T-helper 1 cell treated with Interleukin-12 subunit alpha and Interleukin-12 subunit beta and Interleukin-4 antibody, amounts not matched to agents 30 μg/mL and 1 μg/mL, for 36 hours (primary cell): ENCODE measurements around the gene DYSF.

Experiments
- H3K27ac Mint-ChIP-seq: one replicate; pipeline ENCODE4 v1.8.0; 2021; ENCODE audit warnings: mild to moderate bottlenecking, mixed read lengths
- H3K27me3 Mint-ChIP-seq: one replicate; pipeline ENCODE4 v1.8.0; 2021; ENCODE audit warnings: low read depth, mixed read lengths
- H3K36me3 Mint-ChIP-seq: one replicate; pipeline ENCODE4 v1.8.0; 2021; ENCODE audit warnings: low read depth, mixed read lengths
- H3K4me1 Mint-ChIP-seq: one replicate; pipeline ENCODE4 v1.8.0; 2021; ENCODE audit warnings: low read depth, mixed read lengths
- H3K4me3 Mint-ChIP-seq: one replicate; pipeline ENCODE4 v1.8.0; 2021; ENCODE audit warnings: mild to moderate bottlenecking, moderate library complexity, mixed read lengths
- H3K9me3 Mint-ChIP-seq: one replicate; pipeline ENCODE4 v1.8.0; 2021; ENCODE audit warnings: mixed read lengths

The DYSF gene

DNA sequence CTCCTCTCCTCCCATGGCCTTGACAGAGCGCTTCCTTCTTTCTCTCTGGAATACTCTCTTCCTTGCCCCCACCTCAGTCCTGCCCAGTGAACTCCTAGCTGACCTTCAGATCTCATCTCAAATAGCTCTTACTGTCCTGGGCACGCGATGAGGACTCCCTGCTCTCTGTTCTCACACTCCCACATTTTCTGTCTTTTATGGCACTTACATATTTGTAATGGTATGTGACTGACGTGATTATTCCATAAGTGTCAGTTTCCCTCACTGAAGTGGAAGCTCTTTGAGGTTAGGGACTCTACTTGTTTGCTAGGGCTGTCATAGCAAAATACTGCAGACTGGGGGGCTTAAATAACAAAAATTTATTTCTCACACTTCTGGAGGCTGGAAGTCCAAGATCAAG, 1.7 kb upstream of the DYSF start:
- H3K27me3 Mint-ChIP-seq: peaks cover 54% of the 10 kb centered on the region
- no peaks in the 10 kb centered on the region for H3K36me3 Mint-ChIP-seq
- peaks cover 11% of the 10 kb centered on the region for H3K4me1 Mint-ChIP-seq
- H3K9me3 Mint-ChIP-seq: no peaks in the 10 kb centered on the region
- H3K27ac Mint-ChIP-seq: no peak overlapping the region
- no peak overlapping the region for H3K4me3 Mint-ChIP-seq

DNA sequence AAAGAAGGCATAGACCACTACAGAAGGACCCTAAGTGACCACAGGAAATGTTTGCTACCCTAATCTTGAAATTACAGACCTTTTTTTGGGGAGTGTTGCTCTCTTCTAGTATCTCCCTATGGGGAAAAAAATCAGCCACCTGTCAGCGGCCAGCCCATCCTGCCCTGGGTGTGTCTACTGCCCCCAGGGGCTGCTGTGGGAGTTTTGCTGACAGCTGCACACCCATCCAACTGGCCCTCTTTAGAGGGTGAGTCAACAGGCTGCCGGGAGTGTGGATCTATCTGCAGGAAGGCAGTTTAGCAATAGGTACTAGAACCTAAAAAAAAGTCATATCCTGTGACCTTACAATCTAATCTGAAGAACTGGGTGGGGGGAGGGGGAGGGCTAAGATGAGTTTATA, 796 bp upstream of the DYSF start:
- H3K27me3 Mint-ChIP-seq: peaks cover 54% of the 10 kb centered on the region
- no peak overlapping the region for H3K27ac Mint-ChIP-seq
- H3K4me3 Mint-ChIP-seq: no peak overlapping the region
- H3K4me1 Mint-ChIP-seq: peaks cover 11% of the 10 kb centered on the region
- H3K36me3 Mint-ChIP-seq: no peaks in the 10 kb centered on the region
- no peaks in the 10 kb centered on the region for H3K9me3 Mint-ChIP-seq

DNA sequence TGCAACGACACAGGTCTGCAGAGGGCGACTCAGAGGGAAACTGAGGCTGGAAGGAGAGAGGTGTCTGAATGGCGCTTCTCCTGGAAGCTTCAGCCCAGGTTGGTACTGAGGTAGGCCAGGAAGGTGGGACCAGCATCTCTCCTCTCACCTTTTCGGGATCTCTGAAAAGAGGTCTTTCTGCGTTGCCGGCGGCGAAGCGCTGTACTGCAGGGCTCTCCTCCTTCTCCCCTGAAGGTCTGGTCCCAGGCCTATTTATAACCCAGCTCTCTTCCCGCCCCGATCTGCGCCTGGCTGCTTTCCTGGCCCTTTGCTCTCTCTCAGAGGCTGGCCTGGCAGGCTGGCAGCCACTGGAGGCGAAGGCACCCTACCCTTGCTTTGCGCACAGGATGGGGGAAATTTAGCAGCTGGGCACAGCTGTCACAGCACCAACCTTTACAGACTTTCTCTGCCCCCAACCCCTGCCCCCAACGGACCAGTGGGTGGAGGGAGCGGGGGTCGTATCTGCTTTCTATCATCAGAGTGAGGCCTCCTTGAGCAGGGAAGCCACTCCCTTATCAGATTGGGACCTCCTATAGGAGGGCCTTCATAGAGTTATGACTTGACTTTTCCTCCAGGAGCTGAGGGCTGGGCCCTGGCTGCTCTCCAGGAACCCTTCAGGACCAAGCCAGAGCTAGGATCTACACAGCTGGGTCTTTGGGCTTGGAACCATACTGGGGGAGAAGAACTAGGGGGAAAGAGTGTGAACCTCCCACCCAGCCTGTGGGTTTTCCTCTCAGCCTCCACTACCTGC, 1.1 kb downstream of the DYSF start:
- Mint-ChIP-seq H3K36me3 (no peaks in the 10 kb centered on the region), H3K4me1 (peaks cover 7% of the 10 kb centered on the region), H3K4me3 (no peak overlapping the region)

DNA sequence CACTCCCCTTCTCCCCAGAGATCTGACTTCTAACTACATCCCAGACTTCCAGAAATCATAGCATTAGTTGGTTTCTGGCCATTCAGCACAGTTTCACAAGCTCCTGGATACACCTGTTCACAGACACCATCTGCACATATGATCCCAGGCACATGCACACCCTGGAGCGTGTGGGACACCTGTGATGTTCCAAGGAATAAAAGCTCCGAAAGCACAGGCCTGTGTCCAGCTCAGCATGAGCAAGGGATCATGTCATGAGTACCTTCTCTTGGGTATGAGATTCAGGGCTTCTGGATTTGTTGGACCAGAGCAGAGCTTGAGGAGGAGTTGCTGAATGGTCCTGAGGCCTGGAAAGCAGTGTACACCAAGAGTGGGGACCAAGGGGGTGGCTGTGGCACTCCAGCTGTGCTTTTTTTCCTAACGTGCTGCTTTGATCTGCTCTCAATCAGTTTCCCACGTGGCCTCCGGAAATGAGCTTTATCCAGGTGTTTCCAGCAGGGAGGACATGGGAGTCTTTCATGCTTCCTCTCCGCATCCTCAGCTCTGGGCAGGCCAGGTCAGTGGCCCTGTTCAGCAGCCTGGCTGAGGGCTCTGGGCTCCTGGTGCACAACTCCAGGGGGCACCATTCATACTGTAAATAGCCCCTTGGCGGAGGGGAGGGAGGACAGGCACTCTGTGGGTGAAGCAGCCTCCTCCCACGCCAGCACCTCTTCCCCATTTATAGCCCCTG, 1.8 kb downstream of the DYSF start:
- Mint-ChIP-seq H3K4me3 (no peak overlapping the region), H3K4me1 (peaks cover 7% of the 10 kb centered on the region), H3K36me3 (no peaks in the 10 kb centered on the region), H3K27me3 (peaks cover 59% of the 10 kb centered on the region), H3K9me3 (no peaks in the 10 kb centered on the region), H3K27ac (no peak overlapping the region)

More for the DNA sequence above, 1.1 kb downstream of the DYSF start:
- Mint-ChIP-seq H3K27ac (no peak overlapping the region), H3K27me3 (peaks cover 59% of the 10 kb centered on the region), H3K9me3 (no peaks in the 10 kb centered on the region)

- no peaks in the 10 kb centered on the region for H3K36me3 Mint-ChIP-seq
- peaks cover 59% of the 10 kb centered on the region for H3K27me3 Mint-ChIP-seq
- H3K27ac Mint-ChIP-seq: no peak overlapping the region
- peak overlapping the region; percentile 35 for H3K4me3 Mint-ChIP-seq
- no peaks in the 10 kb centered on the region for H3K9me3 Mint-ChIP-seq
- peaks cover 7% of the 10 kb centered on the region for H3K4me1 Mint-ChIP-seq
These were observed 2.6 kb downstream of the DYSF start for GRCh38 chr2:71455741-71456569.

DNA sequence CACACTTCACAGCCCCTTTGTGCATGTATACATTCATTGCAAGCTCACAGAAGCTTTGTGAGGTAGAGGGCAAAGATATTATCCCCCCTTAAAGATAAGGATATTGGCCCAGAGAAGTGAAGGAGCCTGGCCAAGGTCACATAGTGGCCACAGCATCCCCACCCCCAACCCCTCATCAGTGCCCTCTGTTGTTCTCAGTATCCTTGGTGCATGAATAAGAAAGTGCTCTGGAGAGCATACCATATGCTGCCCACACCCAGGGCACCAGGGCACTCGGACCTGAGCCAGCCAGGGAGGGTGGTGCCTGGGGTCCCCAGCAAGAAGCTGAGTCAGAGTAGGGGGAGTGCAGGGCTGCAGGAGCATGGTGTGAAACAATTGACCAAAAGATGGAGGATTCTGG, 3.3 kb downstream of the DYSF start:
- Mint-ChIP-seq H3K9me3 (no peaks in the 10 kb centered on the region), H3K4me1 (peaks cover 7% of the 10 kb centered on the region), H3K27ac (no peak overlapping the region), H3K27me3 (peaks cover 52% of the 10 kb centered on the region), H3K4me3 (no peak overlapping the region), H3K36me3 (no peaks in the 10 kb centered on the region)

- Mint-ChIP-seq H3K9me3 (no peaks in the 10 kb centered on the region), H3K4me1 (peaks cover 6% of the 10 kb centered on the region), H3K27ac (no peak overlapping the region)
These were observed 4.0 kb downstream of the DYSF start for GRCh38 chr2:71457123-71457915.

DNA sequence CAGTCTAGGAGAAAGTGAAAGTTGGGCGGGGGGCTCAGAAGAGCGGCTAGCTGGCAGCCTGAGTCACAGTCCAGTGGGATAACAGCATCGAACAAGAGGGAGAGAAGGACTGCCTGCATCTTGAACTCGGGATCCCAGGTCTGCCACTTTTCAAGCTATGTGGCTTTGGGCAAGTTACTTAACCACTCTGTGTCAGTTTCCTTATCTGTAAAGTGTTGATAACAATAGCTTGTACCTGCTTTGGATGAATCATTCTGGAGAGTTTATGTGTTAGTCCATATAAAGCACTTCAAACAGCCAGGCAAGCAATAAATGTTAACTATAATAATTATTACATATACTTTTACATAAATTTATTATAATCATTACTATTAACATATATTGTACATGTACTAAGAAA, 4.6 kb downstream of the DYSF start:
- peaks cover 39% of the 10 kb centered on the region for H3K27me3 Mint-ChIP-seq
- H3K4me3 Mint-ChIP-seq: no peak overlapping the region
- no peaks in the 10 kb centered on the region for H3K36me3 Mint-ChIP-seq
- peaks cover 2% of the 10 kb centered on the region for H3K4me1 Mint-ChIP-seq
- H3K9me3 Mint-ChIP-seq: no peaks in the 10 kb centered on the region
- H3K27ac Mint-ChIP-seq: no peak overlapping the region

More at GRCh38 chr2:71457123-71457915, 4.0 kb downstream of the DYSF start:
- Mint-ChIP-seq H3K4me3 (no peak overlapping the region), H3K36me3 (no peaks in the 10 kb centered on the region), H3K27me3 (peaks cover 45% of the 10 kb centered on the region)

GRCh38 chr2:71458413-71459083, 5.2 kb downstream of the DYSF start:
- no peaks in the 10 kb centered on the region for H3K9me3 Mint-ChIP-seq
- no peak overlapping the region for H3K27ac Mint-ChIP-seq
- no peaks in the 10 kb centered on the region for H3K36me3 Mint-ChIP-seq
- peaks cover 2% of the 10 kb centered on the region for H3K4me1 Mint-ChIP-seq
- peaks cover 33% of the 10 kb centered on the region for H3K27me3 Mint-ChIP-seq
- H3K4me3 Mint-ChIP-seq: no peak overlapping the region

- Mint-ChIP-seq H3K9me3 (no peaks in the 10 kb centered on the region), H3K27ac (no peak overlapping the region), H3K4me1 (peaks cover 2% of the 10 kb centered on the region), H3K36me3 (no peaks in the 10 kb centered on the region), H3K27me3 (peaks cover 28% of the 10 kb centered on the region), H3K4me3 (no peak overlapping the region)
These were observed 5.7 kb downstream of the DYSF start for GRCh38 chr2:71459084-71459431.

DNA sequence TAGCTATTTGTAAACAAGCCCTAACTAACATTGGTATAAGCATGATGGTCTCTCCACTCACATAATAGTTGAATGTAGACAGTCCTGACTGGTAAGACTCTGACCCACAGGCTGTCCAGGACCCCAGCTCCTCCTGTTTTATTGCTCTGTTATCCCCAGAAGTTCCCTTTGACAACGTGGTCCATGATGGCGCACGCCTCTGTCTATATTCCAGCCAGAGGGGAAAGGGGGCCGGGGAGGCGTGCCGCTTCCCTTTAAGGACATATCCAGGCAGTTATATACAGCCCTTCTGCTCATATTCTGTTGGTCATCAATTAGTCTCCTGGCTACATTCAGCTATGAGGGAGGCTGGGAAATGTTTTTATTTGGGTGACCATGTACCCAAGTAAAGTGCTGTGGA, 6.7 kb downstream of the DYSF start:
- no peak overlapping the region for H3K4me3 Mint-ChIP-seq
- H3K9me3 Mint-ChIP-seq: no peaks in the 10 kb centered on the region
- H3K27me3 Mint-ChIP-seq: peaks cover 19% of the 10 kb centered on the region
- no peak overlapping the region for H3K27ac Mint-ChIP-seq
- H3K4me1 Mint-ChIP-seq: peaks cover 2% of the 10 kb centered on the region
- H3K36me3 Mint-ChIP-seq: no peaks in the 10 kb centered on the region

GRCh38 chr2:71460595-71461303, 7.4 kb downstream of the DYSF start:
- Mint-ChIP-seq H3K4me3 (no peak overlapping the region), H3K9me3 (no peaks in the 10 kb centered on the region)

GRCh38 chr2:71461304-71461671, 7.9 kb downstream of the DYSF start:
- Mint-ChIP-seq H3K4me3 (no peak overlapping the region), H3K4me1 (no peaks in the 10 kb centered on the region), H3K27ac (no peak overlapping the region), H3K36me3 (no peaks in the 10 kb centered on the region), H3K27me3 (peaks cover 7% of the 10 kb centered on the region), H3K9me3 (no peaks in the 10 kb centered on the region)

More at GRCh38 chr2:71460595-71461303, 7.4 kb downstream of the DYSF start:
- Mint-ChIP-seq H3K27me3 (peaks cover 12% of the 10 kb centered on the region), H3K27ac (no peak overlapping the region), H3K4me1 (peaks cover under 1% of the 10 kb centered on the region), H3K36me3 (no peaks in the 10 kb centered on the region)
